Erythroblast (primary cell): ENCODE data around the gene ID2.
"Not testable (repeated sequence)": the region's sequence is repeated elsewhere in the genome, so short reads cannot be mapped to it uniquely, and the experiment has no call there.

Experiments used
- GATA1 ChIP-seq: IDR thresholded peaks from 2 replicates; pipeline ENCODE4 v1.6.1; 2011; ENCODE audit warnings: low read depth, mild to moderate bottlenecking, control low read depth, low read length, moderate library complexity
- POLR2A ChIP-seq: IDR thresholded peaks from 2 replicates; pipeline ENCODE4 v1.6.1; 2011; ENCODE audit warnings: mild to moderate bottlenecking, low read length

DNA sequence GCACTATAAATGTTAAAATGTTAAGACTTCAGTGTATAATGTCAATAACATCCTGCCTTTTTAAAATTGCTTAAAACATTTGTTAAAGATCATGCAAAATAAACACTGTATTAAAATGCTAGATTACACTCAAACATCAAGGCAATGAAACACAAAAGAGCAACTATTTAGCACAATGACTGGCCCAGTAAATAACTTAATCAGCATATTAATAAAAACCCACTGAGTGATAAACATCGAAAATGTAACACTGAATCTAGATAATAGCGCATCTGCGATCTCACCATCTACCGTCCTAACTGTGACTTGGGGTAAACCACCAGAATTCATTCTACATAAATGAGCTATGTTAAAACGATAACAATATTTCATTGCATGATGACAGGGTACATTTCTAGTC, 47.2 kb downstream of the ID2 start:
- not testable (repeated sequence) for TF ChIP-seq POLR2A, GATA1
